Heart left ventricle (tissue), 16 donors: ENCODE data around the gene C11orf65. TPM values are rescaled to one million over a fixed set of nuclear protein-coding genes. Genes with fewer than 3 reads are reported as not detected.
"Not testable (repeated sequence)": the region's sequence is repeated elsewhere in the genome, so short reads cannot be mapped to it uniquely, and the experiment has no call there.

Source experiments
- ATAC-seq, 4 donors: fragments of 200-7000 bp; cut with Tn5 transposase; one replicate each; pipeline ENCODE4 v1.9.1; 2020 to 2022; ENCODE audit warnings: moderate library complexity in 4 of 4, mild to moderate bottlenecking in 3 of 4, moderate number of reproducible peaks in 1 of 4
- DNase-seq, 5 donors: peaks; one replicate each; pipeline ENCODE4 v3.0.0-alpha.2; 2020
- H3K27ac ChIP-seq, 12 donors: fragments of 200-600 bp; sonication (generic) in 4 of 12; one replicate each; pipeline versions ENCODE4 v1.5.0 to v1.8.0; 2016 to 2022; ENCODE audit warnings: mild to moderate bottlenecking in 2 of 12
- H3K27me3 ChIP-seq, 9 donors: fragments of 200-600 bp; sonication (generic) in 2 of 9; one replicate each; pipeline versions ENCODE4 v1.5.1 to v1.8.0; 2016 to 2022; ENCODE audit warnings: mild to moderate bottlenecking in 3 of 9
- H3K36me3 ChIP-seq, 9 donors: fragments of 200-600 bp; sonication (generic) in 2 of 9; one replicate each; pipeline versions ENCODE4 v1.5.0 to v1.8.0; 2018 to 2022; ENCODE audit warnings: mild to moderate bottlenecking in 2 of 9
- H3K4me1 ChIP-seq, 12 donors: fragments of 200-600 bp; sonication (generic) in 4 of 12; one replicate each; pipeline versions ENCODE4 v1.5.0 to v1.8.0; 2016 to 2022; ENCODE audit warnings: mild to moderate bottlenecking in 3 of 12
- H3K4me3 ChIP-seq, 12 donors: fragments of 200-600 bp; sonication (generic) in 4 of 12; one replicate each; pipeline versions ENCODE4 v1.5.0 to v1.8.0; 2017 to 2022; ENCODE audit warnings: mild to moderate bottlenecking in 9 of 12, moderate library complexity in 4 of 12
- H3K9me3 ChIP-seq, 12 donors: fragments of 200-600 bp; sonication (generic) in 4 of 12; one replicate each; pipeline versions ENCODE4 v1.5.0 to v1.8.0; 2016 to 2022; ENCODE audit warnings: mild to moderate bottlenecking in 1 of 12
- CTCF ChIP-seq, 12 donors: fragments of 200-600 bp; sonication (generic) in 4 of 12; IDR thresholded peaks; one replicate each; pipeline versions ENCODE4 v1.5.0 to v1.8.0; 2018 to 2022; ENCODE audit warnings: antibody characterized with exemption in 12 of 12, mild to moderate bottlenecking in 5 of 12
- POLR2A ChIP-seq, 2 donors: fragments of 450-650 bp; IDR thresholded peaks; one replicate each; pipeline ENCODE4 v1.6.1; 2017; ENCODE audit warnings: antibody characterized with exemption in 2 of 2, mild to moderate bottlenecking in 2 of 2, moderate library complexity in 2 of 2
- WGBS, 4 donors: extraction: QIAGEN DNeasy Blood & Tissue Kit in 2 of 4; methylation state at CpG; one replicate each; pipeline versions ENCODE4 v1.1.5 to v1.1.7; 2013 to 2018; 5-methylcytosine and 5-hydroxymethylcytosine counted together
- intact Hi-C, 10 donors: fragments of 100-400 bp; cut with DNase I; formaldehyde crosslinking; loops; one replicate each; pipeline versions ENCODE4 v1.11.1 to v1.14.2; 2022
- polyA plus RNA-seq, 2 donors: library from polyadenylated mRNA; stranded (reverse); fragments of 200-250 nt; gene quantifications; one replicate each; pipeline ENCODE4 v1.2.3, GENCODE V29; 2013
- total RNA-seq, 9 donors: library from RNA; depleted of rRNA in 2 of 9; stranded (reverse); fragments of >200 nt in 2 of 9; fragmentation: NEBNext Ultra II Directional in 3 of 9; extraction: Animal tissue kit (Norgen Biotek cat#: 25700) in 3 of 9; gene quantifications; one replicate each; pipeline versions ENCODE4 v1.1.0 to v1.2.4, GENCODE V29; 2016 to 2023
- donor health status: ischemic (EF 13 %, LVEDD 7.1; RV severe dilation, severe dysfunction).
- donor health status: healthy with polysubstance abuse.
- donor health status: DM: no; HTN: yes; CAD: no.
- donor health status: DM: no; HTN: no; CAD: no.
- donor health status: ischemic (EF 25% LVEDD 6.9; RV normal size, moderate dysfunction).
- donor health status: ischemic (EF 25% LVEDD 5.7; RV mildly dilated, moderate dysfunction).
- donor health status: healthy.
- donor health status: DM: yes; HTN: yes; CAD: no.
- donor health status: ischemic (EF 35%, LVEDD 5.7; RV mildly dilated, moderate dysfunction).
- donor health status: nonischemic (EF 11% LVEDD 7.7; RV severe dilation, severe dysfunction).
- donor health status: DM: yes; HTN: yes; CAD: no.
- donor health status: PGD.
- donor health status: ischemic (EF 29% LVEDD 5.4; RV normal size, mild dysfunction).
- donor health status: nonischemic (EF 23%, LVEDD 6.1; RV moderate dilation, normal function).

The C11orf65 gene
- total and polyA plus RNA-seq, 11 donors = 0.14 to 1.9 (median 0.76) TPM; not detected in 3

GRCh38 chr11:108431370-108431769, 36.0 kb downstream of the C11orf65 start:
- WGBS, 4 donors = 89 to 95% (median 95%) methylated on average over 1 of the region's 1 CpG
- intact Hi-C loops = loop anchor here in 1 of 10 donors (10.0 kb wide), 1 partner anchor 123 kb away; no protein-coding TSS in a partner anchor

GRCh38 chr11:108417551-108417950, 49.8 kb downstream of the C11orf65 start:
- intact Hi-C loops = loop anchor here in 4 of 10 donors (2.0 to 5.0 kb wide), 3 partner anchors 230 to 237 kb away; no protein-coding TSS in a partner anchor
- not testable (repeated sequence) for H3K27ac ChIP-seq, H3K4me1 ChIP-seq, H3K36me3 ChIP-seq, H3K4me3 ChIP-seq, ATAC-seq, H3K27me3 ChIP-seq
- 60 to 73% (median 69%) methylated on average over 2 of the region's 2 CpGs for WGBS, 4 donors
- peak in 1 of 5 donors; percentile 35 for DNase-seq
- H3K9me3 ChIP-seq = peaks cover 0 to 18% (median 4%) of the 10 kb centered on the region in 12 donors
- peak in 11 of 12 donors; percentile 9 to 46 (median 24) for TF ChIP-seq CTCF (IDR thresholded peaks at IDR 0.05)

More at GRCh38 chr11:108431370-108431769, 36.0 kb downstream of the C11orf65 start:
- TF ChIP-seq POLR2A (IDR thresholded peaks at IDR 0.05) (no peak), CTCF (IDR thresholded peaks at IDR 0.05) (no peak)
- ATAC-seq = no peak
- no peak overlapping the region for H3K27ac ChIP-seq
- H3K4me3 ChIP-seq = no peak overlapping the region
- H3K36me3 ChIP-seq = no peaks in the 10 kb centered on the region
- DNase-seq = no peak
- no peaks in the 10 kb centered on the region for H3K4me1 ChIP-seq
- H3K9me3 ChIP-seq = peaks cover 0 to 10% (median 0%) of the 10 kb centered on the region in 12 donors
- H3K27me3 ChIP-seq = no peaks in the 10 kb centered on the region

GRCh38 chr11:108414958-108415357, 52.4 kb downstream of the C11orf65 start:
- Histone ChIP-seq H3K27me3 (no peaks in the 10 kb centered on the region), H3K4me1 (no peaks in the 10 kb centered on the region), H3K27ac (no peak overlapping the region), H3K36me3 (no peaks in the 10 kb centered on the region), H3K4me3 (no peak overlapping the region), H3K9me3 (peaks cover 0 to 18% (median 4%) of the 10 kb centered on the region in 12 donors)
- no peak for ATAC-seq
- TF ChIP-seq CTCF (IDR thresholded peaks at IDR 0.05) (no peak), POLR2A (IDR thresholded peaks at IDR 0.05) (no peak)
- DNase-seq = no peak
- intact Hi-C loops = loop anchor here in 3 of 10 donors (5.0 kb wide), 2 partner anchors 232 to 237 kb away; no protein-coding TSS in a partner anchor

- 81 to 94% (median 86%) methylated on average over 1 of the region's 1 CpG for WGBS, 4 donors
- Histone ChIP-seq H3K4me3 (no peak overlapping the region), H3K4me1 (no peaks in the 10 kb centered on the region), H3K9me3 (no peaks in the 10 kb centered on the region), H3K27ac (no peak overlapping the region), H3K27me3 (no peaks in the 10 kb centered on the region), H3K36me3 (peaks cover 0 to 3% (median 0%) of the 10 kb centered on the region in 9 donors)
- intact Hi-C loops = no loop called here
- no peak for ATAC-seq
- TF ChIP-seq POLR2A (IDR thresholded peaks at IDR 0.05) (no peak), CTCF (IDR thresholded peaks at IDR 0.05) (no peak)
- DNase-seq = no peak
Observed at GRCh38 chr11:108405706-108406105, 61.6 kb downstream of the C11orf65 start.
